GM19468 (cell line): ENCODE data around the gene GADD45B.
"Not testable (repeated sequence)": the region's sequence is repeated elsewhere in the genome, so short reads cannot be mapped to it uniquely, and the experiment has no call there.

Experiments used
- ATAC-seq: cut with Tn5 transposase; IDR thresholded peaks from one replicate; pipeline ENCODE4 v1.9.1; 2021; ENCODE audit warnings: mild to moderate bottlenecking, moderate library complexity, moderate number of reproducible peaks; ENCODE audit not compliant: unreplicated experiment; ENCODE audit errors: extremely low read depth

The GADD45B gene

GRCh38 chr19:2507109-2507508 lies 31.2 kb downstream of the GADD45B start:
- ATAC-seq: no peak

GRCh38 chr19:2509096-2509495 lies 33.2 kb downstream of the GADD45B start:
- no peak for ATAC-seq

- no peak for ATAC-seq
These were observed 35.6 kb downstream of the GADD45B start for GRCh38 chr19:2511570-2511969.

GRCh38 chr19:2511991-2512390 lies 36.1 kb downstream of the GADD45B start:
- no peak for ATAC-seq

- no peak for ATAC-seq
These were observed 36.9 kb downstream of the GADD45B start for GRCh38 chr19:2512523-2513431.

- ATAC-seq: no peak
These were observed 39.1 kb downstream of the GADD45B start for GRCh38 chr19:2514981-2515518.

- ATAC-seq: no peak
These were observed 40.8 kb downstream of the GADD45B start for GRCh38 chr19:2516727-2517126.

- no peak for ATAC-seq
These were observed 42.1 kb downstream of the GADD45B start for GRCh38 chr19:2517881-2518601.

GRCh38 chr19:2518856-2519255 lies 42.9 kb downstream of the GADD45B start:
- ATAC-seq: not testable (repeated sequence)

GRCh38 chr19:2519482-2519881 lies 43.6 kb downstream of the GADD45B start:
- ATAC-seq: no peak

- no peak for ATAC-seq
These were observed 47.8 kb downstream of the GADD45B start for GRCh38 chr19:2523630-2524311.

- no peak for ATAC-seq
These were observed 48.5 kb downstream of the GADD45B start for GRCh38 chr19:2524361-2524839.

- no peak for ATAC-seq
These were observed 49.2 kb downstream of the GADD45B start for GRCh38 chr19:2524840-2525723.

- ATAC-seq: no peak
These were observed 51.2 kb downstream of the GADD45B start for GRCh38 chr19:2527171-2527570.

- ATAC-seq: no peak
These were observed 51.8 kb downstream of the GADD45B start for GRCh38 chr19:2527686-2528085.
